HFFc6 (cell line): Measurements from ENCODE around the gene TAMM41. TPM values are rescaled to one million over a fixed set of nuclear protein-coding genes. Genes with fewer than 3 reads are reported as not detected.
A peak's percentile ranks its signal among the peaks of the same experiment; 100 is the strongest.

Source experiments
- DNase-seq: peaks from one replicate; pipeline ENCODE4 v3.0.0-alpha.2; 2018
- H3K27ac Mint-ChIP-seq: 2 replicates; pipeline ENCODE4 v1.8.0; 2020; ENCODE audit warnings: mild to moderate bottlenecking, mixed read lengths
- H3K27me3 Mint-ChIP-seq: 2 replicates; pipeline ENCODE4 v1.8.0; 2021; ENCODE audit warnings: mild to moderate bottlenecking, moderate library complexity, mixed read lengths; ENCODE audit not compliant: insufficient read depth
- H3K36me3 Mint-ChIP-seq: 2 replicates; pipeline ENCODE4 v1.8.0; 2021; ENCODE audit warnings: low read depth, mixed read lengths
- H3K4me1 Mint-ChIP-seq: 2 replicates; pipeline ENCODE4 v1.8.0; 2020; ENCODE audit warnings: low read depth, mixed read lengths
- H3K4me3 Mint-ChIP-seq: 2 replicates; pipeline ENCODE4 v1.8.0; 2020; ENCODE audit warnings: mild to moderate bottlenecking, moderate library complexity, mixed read lengths
- H3K9me3 Mint-ChIP-seq: 2 replicates; pipeline ENCODE4 v1.8.0; 2020; ENCODE audit warnings: mild to moderate bottlenecking, mixed read lengths
- total RNA-seq, 6 experiments: library from RNA; stranded (reverse); fragmentation: NEBNext Ultra II Directional; extraction: Animal tissue kit (Norgen Biotek cat#: 25700); gene quantifications; 2 replicates in 1 of 6; 3 replicates in 5 of 6; pipeline ENCODE4 v1.2.3, GENCODE V29; 2021
- TF ChIP-seq, protein P1 (sequence below): fragments of 200-600 bp; sonication (generic); IDR thresholded peaks from 2 replicates; pipeline ENCODE4 v1.5.0; 2021; ENCODE audit warnings: antibody characterized with exemption, mild to moderate bottlenecking

The TAMM41 gene
- total RNA-seq, 6 experiments from 2014 or later: 11.5 to 16.3 (median 14.9) TPM

DNA sequence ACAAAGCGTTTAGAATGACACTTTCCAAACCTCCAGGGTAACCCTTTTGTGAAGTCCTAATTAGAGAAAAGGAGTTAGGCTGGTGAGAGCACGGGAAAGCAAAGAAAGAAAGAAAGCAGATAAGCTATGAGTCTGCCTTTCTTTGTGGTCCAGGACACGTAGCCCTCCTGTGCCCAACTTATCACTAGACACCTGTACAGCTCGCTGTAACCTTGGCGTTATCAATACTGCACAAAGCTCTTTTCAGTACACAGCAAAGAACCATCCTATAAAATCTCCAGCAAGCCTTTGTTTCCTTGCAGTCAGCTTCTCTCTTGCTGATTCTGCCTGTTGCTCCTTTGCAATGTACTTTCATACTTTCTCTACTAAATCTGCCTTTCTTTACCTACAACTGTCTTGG is 6.8 kb upstream of the TAMM41 start:
- Mint-ChIP-seq H3K9me3 (no peaks in the 10 kb centered on the region), H3K27me3 (peaks cover 15% of the 10 kb centered on the region), H3K4me3 (no peak overlapping the region), H3K36me3 (no peaks in the 10 kb centered on the region), H3K4me1 (no peaks in the 10 kb centered on the region), H3K27ac (no peak overlapping the region)
- TF ChIP-seq, protein P1, sequence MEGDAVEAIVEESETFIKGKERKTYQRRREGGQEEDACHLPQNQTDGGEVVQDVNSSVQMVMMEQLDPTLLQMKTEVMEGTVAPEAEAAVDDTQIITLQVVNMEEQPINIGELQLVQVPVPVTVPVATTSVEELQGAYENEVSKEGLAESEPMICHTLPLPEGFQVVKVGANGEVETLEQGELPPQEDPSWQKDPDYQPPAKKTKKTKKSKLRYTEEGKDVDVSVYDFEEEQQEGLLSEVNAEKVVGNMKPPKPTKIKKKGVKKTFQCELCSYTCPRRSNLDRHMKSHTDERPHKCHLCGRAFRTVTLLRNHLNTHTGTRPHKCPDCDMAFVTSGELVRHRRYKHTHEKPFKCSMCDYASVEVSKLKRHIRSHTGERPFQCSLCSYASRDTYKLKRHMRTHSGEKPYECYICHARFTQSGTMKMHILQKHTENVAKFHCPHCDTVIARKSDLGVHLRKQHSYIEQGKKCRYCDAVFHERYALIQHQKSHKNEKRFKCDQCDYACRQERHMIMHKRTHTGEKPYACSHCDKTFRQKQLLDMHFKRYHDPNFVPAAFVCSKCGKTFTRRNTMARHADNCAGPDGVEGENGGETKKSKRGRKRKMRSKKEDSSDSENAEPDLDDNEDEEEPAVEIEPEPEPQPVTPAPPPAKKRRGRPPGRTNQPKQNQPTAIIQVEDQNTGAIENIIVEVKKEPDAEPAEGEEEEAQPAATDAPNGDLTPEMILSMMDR: no peak
- DNase-seq: no peak

DNA sequence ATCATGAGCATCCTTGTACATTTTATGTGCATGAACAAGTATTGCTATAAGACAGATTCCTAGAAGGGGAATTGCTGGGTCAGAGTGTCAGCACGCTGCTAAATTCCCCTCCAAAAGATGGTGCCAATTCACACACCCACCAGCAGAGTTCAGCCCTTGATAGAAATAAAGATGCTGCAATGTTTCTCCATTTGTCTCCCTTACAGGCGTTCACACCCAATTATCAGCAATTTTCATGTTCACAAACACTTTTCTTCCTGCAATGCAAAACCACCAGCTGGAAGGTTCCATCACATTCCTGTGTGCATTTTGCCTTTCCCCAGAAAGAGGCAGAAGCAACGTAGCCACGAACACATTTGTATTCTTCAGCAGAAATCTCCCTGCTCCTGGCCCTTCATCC is 3.3 kb upstream of the TAMM41 start:
- H3K4me1 Mint-ChIP-seq: peaks cover 24% of the 10 kb centered on the region
- DNase-seq: no peak
- no peaks in the 10 kb centered on the region for H3K9me3 Mint-ChIP-seq
- H3K4me3 Mint-ChIP-seq: no peak overlapping the region
- H3K27me3 Mint-ChIP-seq: peaks cover 13% of the 10 kb centered on the region
- TF ChIP-seq, protein P1: peak; percentile 19; the same call in 1 of the 2 replicates
- no peak overlapping the region for H3K27ac Mint-ChIP-seq
- no peaks in the 10 kb centered on the region for H3K36me3 Mint-ChIP-seq

DNA sequence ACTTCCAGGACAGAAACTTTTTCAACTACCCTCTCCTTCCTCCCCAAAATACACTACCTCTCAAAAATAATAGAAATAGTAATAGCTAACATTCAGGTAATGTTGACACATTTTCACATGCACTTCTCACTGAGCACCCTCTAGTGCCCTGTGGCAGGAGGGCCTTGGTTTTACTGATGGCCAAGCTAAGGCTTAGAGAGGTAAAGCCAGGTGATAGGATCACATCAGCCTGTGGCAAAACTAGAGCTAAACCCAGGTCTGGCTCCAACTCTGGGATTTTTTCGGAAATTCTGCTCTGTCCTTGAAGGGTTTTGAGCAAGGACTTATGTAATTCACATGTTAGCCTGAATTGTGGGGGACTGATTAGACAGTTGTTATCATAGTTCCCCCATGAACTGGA is 922 bp upstream of the TAMM41 start:
- Mint-ChIP-seq H3K9me3 (no peaks in the 10 kb centered on the region), H3K4me1 (peaks cover 30% of the 10 kb centered on the region), H3K36me3 (peaks cover 6% of the 10 kb centered on the region), H3K4me3 (peak overlapping the region; percentile 100), H3K27me3 (peaks cover 6% of the 10 kb centered on the region), H3K27ac (no peak overlapping the region)
- DNase-seq: no peak
- TF ChIP-seq, protein P1: no peak

DNA sequence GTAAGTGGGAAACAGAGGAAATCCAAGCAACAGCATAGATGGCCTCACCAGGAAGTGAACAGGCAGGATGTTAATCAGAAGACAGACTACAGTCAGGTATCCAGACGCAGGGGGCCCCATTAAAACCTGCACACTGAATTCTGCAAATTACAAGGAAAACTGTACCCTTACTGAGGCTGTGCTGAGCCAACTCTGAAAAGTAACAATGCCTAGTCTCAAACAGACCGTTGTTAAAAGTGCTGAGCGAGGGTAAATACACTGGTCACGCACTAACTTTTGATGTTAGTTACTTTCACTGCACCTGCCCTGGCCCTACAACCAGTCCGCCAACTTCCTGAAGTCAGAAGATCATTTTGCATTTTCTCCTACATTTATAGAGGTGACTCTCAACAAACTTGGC is 1.0 kb downstream of the TAMM41 start:
- no peak for DNase-seq
- H3K4me1 Mint-ChIP-seq: peaks cover 30% of the 10 kb centered on the region
- TF ChIP-seq, protein P1: no peak
- 0 out of 2 replicates have a peak, but pooled peaks cover under 1% of the 10 kb centered on the region for H3K9me3 Mint-ChIP-seq
- H3K27ac Mint-ChIP-seq: peak overlapping the region; percentile 93
- peak overlapping the region; percentile 100 for H3K4me3 Mint-ChIP-seq
- no peaks in the 10 kb centered on the region; the same call in none of the 2 replicates for H3K27me3 Mint-ChIP-seq
- H3K36me3 Mint-ChIP-seq: peaks cover 14% of the 10 kb centered on the region

DNA sequence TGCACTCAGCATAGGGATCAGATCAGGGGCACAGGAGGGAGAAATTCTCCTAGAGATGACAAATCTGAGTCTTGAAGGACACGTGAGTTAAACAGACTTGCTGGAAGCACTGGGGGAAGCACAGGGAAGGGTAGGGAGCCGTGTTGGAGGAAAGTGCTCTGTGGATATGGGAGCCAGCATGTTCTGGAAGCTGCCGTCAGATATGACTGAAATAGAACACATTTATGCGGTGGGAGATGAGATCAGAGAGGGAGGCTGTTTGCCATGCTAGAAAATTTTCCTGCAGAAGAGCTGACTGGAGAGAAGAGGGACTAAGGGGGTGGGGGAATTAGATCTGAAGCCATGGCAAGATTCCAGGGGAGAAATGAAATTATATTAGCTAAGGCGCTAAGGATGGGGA is 1.8 kb downstream of the TAMM41 start:
- H3K27me3 Mint-ChIP-seq: no peaks in the 10 kb centered on the region; the same call in none of the 2 replicates
- H3K4me1 Mint-ChIP-seq: peaks cover 30% of the 10 kb centered on the region
- peaks cover 8% of the 10 kb centered on the region; the same call in 1 of the 2 replicates for H3K9me3 Mint-ChIP-seq
- H3K36me3 Mint-ChIP-seq: peaks cover 21% of the 10 kb centered on the region
- H3K27ac Mint-ChIP-seq: peak overlapping the region; percentile 93
- TF ChIP-seq, protein P1: no peak
- no peak for DNase-seq
- H3K4me3 Mint-ChIP-seq: peak overlapping the region; percentile 100
